Adrenal gland (tissue), 5 donors: ENCODE results near the gene TMEM271.

ENCODE experiments used
- CTCF ChIP-seq, 6 experiments: fragments of 450-650 bp in 4 of 6; fragments of 200-600 bp in 2 of 6; sonication (generic) in 1 of 6; IDR thresholded peaks; 1 replicate in 5 of 6; 2 replicates in 1 of 6; pipeline versions ENCODE4 v1.5.1 to v1.8.0; 2016 to 2021; ENCODE audit warnings: antibody characterized with exemption in 6 of 6, mild to moderate bottlenecking in 2 of 6, moderate library complexity in 1 of 6
- POLR2A ChIP-seq, 2 donors: fragments of 450-650 bp; IDR thresholded peaks; one replicate each; pipeline ENCODE4 v1.6.1; 2017; ENCODE audit warnings: antibody characterized with exemption in 2 of 2, mild to moderate bottlenecking in 2 of 2, moderate library complexity in 1 of 2
- donor health status: DM: no; HTN: no; CAD: no.

DNA sequence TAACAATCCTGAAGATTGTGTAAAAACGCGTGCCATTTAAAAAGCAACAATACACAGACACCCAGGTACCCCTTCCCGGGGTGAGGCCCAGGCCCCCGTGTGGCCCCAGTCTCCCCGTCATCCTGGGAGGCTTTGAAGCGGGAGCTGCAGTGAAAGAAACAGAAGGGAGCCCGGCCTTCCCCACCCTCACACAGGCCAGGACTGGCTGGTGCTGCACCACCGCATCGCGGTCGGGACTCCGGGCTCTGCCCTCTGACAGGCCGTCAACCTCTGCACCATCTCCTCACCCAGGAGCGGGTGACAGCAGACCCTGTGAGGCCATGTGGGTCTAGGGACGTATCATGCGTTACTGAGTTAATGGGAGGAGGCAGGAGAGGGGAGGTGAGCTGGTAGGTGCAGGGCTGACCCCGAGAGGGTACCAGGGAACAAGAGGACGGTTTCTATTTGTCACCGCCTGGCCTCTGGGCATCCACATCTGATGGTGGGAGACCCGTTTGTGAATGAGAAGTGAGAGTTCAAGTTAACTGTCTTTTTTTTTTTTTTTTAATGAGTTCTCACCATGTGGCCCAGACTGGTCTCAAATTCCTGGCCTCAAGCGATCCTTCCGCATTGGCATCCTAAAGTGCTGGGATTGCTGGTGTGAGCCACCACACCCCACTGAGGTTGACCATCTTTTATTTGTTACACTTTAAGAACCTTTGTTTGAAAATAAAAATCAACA lies 49.7 kb downstream of the TMEM271 start:
- TF ChIP-seq CTCF (IDR thresholded peaks at IDR 0.05) (no peak), POLR2A (IDR thresholded peaks at IDR 0.05) (no peak)
